Omental fat pad (tissue), 4 donors: ENCODE results near the gene NELL1. TPM values are rescaled to one million over a fixed set of nuclear protein-coding genes. Genes with fewer than 3 reads are reported as not detected.

Experiments used
- ATAC-seq: fragments of 150-250 bp; one replicate; pipeline ENCODE4 v1.9.1; 2016; ENCODE audit warnings: mild to moderate bottlenecking, moderate library complexity; ENCODE audit not compliant: low FRiP score
- DNase-seq: peaks from one replicate; pipeline ENCODE4 v3.0.0-alpha.2; 2019; ENCODE audit warnings: low spot score
- CTCF ChIP-seq, 3 donors: fragments of 450-650 bp; IDR thresholded peaks; one replicate each; pipeline ENCODE4 v1.5.1; 2016 to 2017; ENCODE audit warnings: antibody characterized with exemption in 3 of 3, mild to moderate bottlenecking in 3 of 3, moderate library complexity in 2 of 3
- total RNA-seq, 4 donors: library from RNA; depleted of rRNA; stranded (reverse); fragments of >200 nt; gene quantifications; one replicate each; pipeline ENCODE4 v1.1.0, GENCODE V29; 2016

The NELL1 gene
- total RNA-seq, 4 donors from 2014 or later, result 0.48 to 1.3 TPM; not detected in 2

DNA sequence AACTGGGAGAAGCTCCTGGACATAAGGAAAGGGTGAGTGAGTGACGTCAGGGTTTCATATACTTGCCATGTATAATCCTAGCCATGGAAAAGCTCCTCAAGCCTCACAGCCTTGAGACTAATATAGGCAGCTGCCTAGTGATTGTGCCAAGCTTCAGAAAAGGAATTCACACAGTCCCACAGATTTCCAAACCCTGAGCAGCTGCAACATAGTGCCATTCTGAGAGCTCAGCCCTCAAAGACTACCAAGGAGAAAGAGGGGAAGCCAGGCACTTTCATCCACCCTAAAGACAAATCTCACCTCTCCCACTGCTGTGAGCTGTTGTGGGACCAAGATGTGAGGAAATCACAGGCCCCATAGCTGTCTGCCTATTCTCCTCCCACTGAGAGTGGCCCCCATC lies 815.6 kb downstream of the NELL1 start:
- no peak for TF ChIP-seq CTCF (IDR thresholded peaks at IDR 0.05)
- DNase-seq (no peak), ATAC-seq (no peak)

- no peak for TF ChIP-seq CTCF (IDR thresholded peaks at IDR 0.05)
- no peak for ATAC-seq
- no peak for DNase-seq
These were observed 816.0 kb downstream of the NELL1 start for GRCh38 chr11:21485426-21485825.

GRCh38 chr11:21489416-21490115 lies 820.2 kb downstream of the NELL1 start:
- DNase-seq (no peak), ATAC-seq (no peak)
- no peak for TF ChIP-seq CTCF (IDR thresholded peaks at IDR 0.05)

GRCh38 chr11:21492931-21493330 lies 823.5 kb downstream of the NELL1 start:
- no peak for TF ChIP-seq CTCF (IDR thresholded peaks at IDR 0.05)
- ATAC-seq (no peak), DNase-seq (no peak)

DNA sequence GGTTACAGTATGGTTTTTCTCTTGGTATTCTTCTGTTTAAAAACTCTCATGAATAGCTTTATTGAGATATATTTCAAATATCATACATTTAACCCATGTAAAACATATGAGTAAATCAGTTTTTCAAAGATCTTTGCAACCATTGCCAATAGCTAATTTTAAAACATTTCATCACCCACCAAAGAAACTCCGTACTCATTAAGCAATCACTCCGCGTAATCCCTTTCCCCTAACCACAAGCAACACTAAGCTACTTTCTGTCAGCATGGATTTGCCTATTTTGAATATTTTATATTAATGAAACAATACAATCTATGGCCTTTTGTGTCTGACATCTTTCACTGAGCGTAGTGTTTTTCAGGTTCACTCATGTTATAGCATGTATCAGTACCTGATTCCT lies 825.6 kb downstream of the NELL1 start:
- no peak for DNase-seq
- no peak for TF ChIP-seq CTCF (IDR thresholded peaks at IDR 0.05)
- no peak for ATAC-seq

- TF ChIP-seq CTCF (IDR thresholded peaks at IDR 0.05), result no peak
- DNase-seq, result no peak
- no peak for ATAC-seq
These were observed 826.5 kb downstream of the NELL1 start for GRCh38 chr11:21495879-21496278.

- no peak for DNase-seq
- no peak for ATAC-seq
- no peak for TF ChIP-seq CTCF (IDR thresholded peaks at IDR 0.05)
These were observed 831.9 kb downstream of the NELL1 start for GRCh38 chr11:21501245-21501644.
